ENCODE measurements around the gene SPEG.

Gene SPEG

GRCh38 chr2:219536967-219537366 is 102.3 kb downstream of the SPEG start:
- no peak for DNase-seq

GRCh38 chr2:219537657-219538488 is 103.2 kb downstream of the SPEG start:
- DNase-seq, result no peak

- DNase-seq, result no peak
Measured at GRCh38 chr2:219538504-219538951, 103.9 kb downstream of the SPEG start.

GRCh38 chr2:219538956-219539788 is 104.5 kb downstream of the SPEG start:
- no peak for DNase-seq

GRCh38 chr2:219539926-219540678 is 105.5 kb downstream of the SPEG start:
- no peak for DNase-seq

GRCh38 chr2:219540784-219541504 is 106.3 kb downstream of the SPEG start:
- DNase-seq, result no peak

- peak; percentile 15 for DNase-seq
Measured at GRCh38 chr2:219541611-219542180, 107.1 kb downstream of the SPEG start.

- DNase-seq, result no peak
Measured at GRCh38 chr2:219542931-219543595, 108.4 kb downstream of the SPEG start.

GRCh38 chr2:219543596-219544358 is 109.1 kb downstream of the SPEG start, which contains the start of the genes CHPF and TMEM198:
Gene CHPF (minus strand): TSS chr2:219543809. CDS start chr2:219543538, 271 bp downstream.
Gene TMEM198 (plus strand): TSS chr2:219544028. CDS start chr2:219544728, 700 bp downstream.
- peak; percentile 91 for DNase-seq

- no peak for DNase-seq
Measured at GRCh38 chr2:219544567-219544966, 109.9 kb downstream of the SPEG start.

GRCh38 chr2:219545295-219545942 is 110.8 kb downstream of the SPEG start:
- no peak for DNase-seq

- DNase-seq, result no peak
Measured at GRCh38 chr2:219545943-219546352, 111.3 kb downstream of the SPEG start.

GRCh38 chr2:219547621-219548020 is 113.0 kb downstream of the SPEG start:
- no peak for DNase-seq
